Adrenal gland (tissue), 12 donors: ENCODE results near the gene C1QTNF7. TPM values are rescaled to one million over a fixed set of nuclear protein-coding genes. Genes with fewer than 3 reads are reported as not detected.

Experiments
- DNase-seq, 7 donors: peaks; one replicate each; pipeline ENCODE4 v3.0.0-alpha.2; 2019 to 2020
- H3K27ac ChIP-seq, 5 donors: fragments of 200-600 bp; sonication (generic) in 4 of 5; 1 replicate in 3 of 5; 2 replicates in 2 of 5; pipeline versions ENCODE4 v1.5.1 to v1.8.0; 2016 to 2020; ENCODE audit warnings: mild to moderate bottlenecking in 1 of 5
- H3K27me3 ChIP-seq: fragments of 200-600 bp; 2 replicates; pipeline ENCODE4 v1.8.0; 2021
- H3K36me3 ChIP-seq, 2 donors: fragments of 200-600 bp; replicated peaks in 1 of 2; 1 replicate in 1 of 2; 2 replicates in 1 of 2; pipeline versions ENCODE4 v1.5.1 to v1.8.0; 2018 to 2022
- H3K4me1 ChIP-seq, 2 donors: fragments of 200-600 bp; replicated peaks in 1 of 2; 1 replicate in 1 of 2; 2 replicates in 1 of 2; pipeline versions ENCODE4 v1.5.1 to v1.8.0; 2018 to 2021
- H3K4me3 ChIP-seq, 4 donors: fragments of 200-600 bp; sonication (generic) in 3 of 4; one replicate each; pipeline ENCODE4 v1.5.1; 2016 to 2018
- H3K9me3 ChIP-seq, 3 donors: fragments of 200-600 bp; sonication (generic) in 1 of 3; replicated peaks in 1 of 3; 1 replicate in 2 of 3; 2 replicates in 1 of 3; pipeline versions ENCODE4 v1.5.1 to v1.8.0; 2016 to 2021
- POLR2A ChIP-seq, 2 donors: fragments of 450-650 bp; IDR thresholded peaks; one replicate each; pipeline ENCODE4 v1.6.1; 2017; ENCODE audit warnings: antibody characterized with exemption in 2 of 2, mild to moderate bottlenecking in 2 of 2, moderate library complexity in 1 of 2
- WGBS, 4 donors: extraction: QIAGEN DNeasy Blood & Tissue Kit in 2 of 4; methylation state at CpG; one replicate each; pipeline versions ENCODE4 v1.1.5 to v1.1.7; 2013 to 2017; 5-methylcytosine and 5-hydroxymethylcytosine counted together
- intact Hi-C, 2 donors: fragments of 100-400 bp; cut with DNase I; formaldehyde crosslinking; loops; one replicate each; pipeline versions ENCODE4 v1.14.1 to v1.15.0; 2022 to 2023
- polyA plus RNA-seq, 3 donors: library from polyadenylated mRNA; stranded (reverse); fragments of 200-250 nt in 2 of 3; fragments of 350-450 nt in 1 of 3; fragmentation: Illumina TruSeq in 1 of 3; extraction: RNeasy Lipid Tissue Mini Kit (QIAGEN cat#74804) in 1 of 3; gene quantifications; one replicate each; pipeline ENCODE4 v1.2.3, GENCODE V29; 2013 to 2014
- total RNA-seq, 9 donors: library from RNA; depleted of rRNA in 4 of 9; stranded (reverse); fragments of >200 nt in 4 of 9; fragments of 120-200 nt in 1 of 9; fragmentation: NEBNext Ultra II Directional in 1 of 9; extraction: Animal tissue kit (Norgen Biotek cat#: 25700) in 1 of 9; gene quantifications; one replicate each; pipeline versions ENCODE4 v1.1.0 to v1.2.4, GENCODE V29; 2013 to 2023
- TF ChIP-seq, protein P1 (sequence below), 6 experiments: fragments of 450-650 bp in 4 of 6; fragments of 200-600 bp in 2 of 6; sonication (generic) in 1 of 6; IDR thresholded peaks; 1 replicate in 5 of 6; 2 replicates in 1 of 6; pipeline versions ENCODE4 v1.5.1 to v1.8.0; 2016 to 2021; ENCODE audit warnings: antibody characterized with exemption in 6 of 6, mild to moderate bottlenecking in 2 of 6, moderate library complexity in 1 of 6
- donor health status: healthy with polysubstance abuse.
- donor health status: Bipolar disorder and iron deficiency.
- donor health status: DM: yes; HTN: yes; CAD: no.
- donor health status: DM: no; HTN: no; CAD: no.
- donor health status: DM: no; HTN: no; CAD: no.
- donor health status: DM: yes; HTN: yes; CAD: no.

C1QTNF7 gene
- total and polyA plus RNA-seq, 12 donors, result 0.09 to 2.8 (median 1.1) TPM

GRCh38 chr4:15418956-15419355 lies 8.9 kb upstream of the C1QTNF7 start:
- no peak for TF ChIP-seq POLR2A (IDR thresholded peaks at IDR 0.05)
- TF ChIP-seq, protein P1, sequence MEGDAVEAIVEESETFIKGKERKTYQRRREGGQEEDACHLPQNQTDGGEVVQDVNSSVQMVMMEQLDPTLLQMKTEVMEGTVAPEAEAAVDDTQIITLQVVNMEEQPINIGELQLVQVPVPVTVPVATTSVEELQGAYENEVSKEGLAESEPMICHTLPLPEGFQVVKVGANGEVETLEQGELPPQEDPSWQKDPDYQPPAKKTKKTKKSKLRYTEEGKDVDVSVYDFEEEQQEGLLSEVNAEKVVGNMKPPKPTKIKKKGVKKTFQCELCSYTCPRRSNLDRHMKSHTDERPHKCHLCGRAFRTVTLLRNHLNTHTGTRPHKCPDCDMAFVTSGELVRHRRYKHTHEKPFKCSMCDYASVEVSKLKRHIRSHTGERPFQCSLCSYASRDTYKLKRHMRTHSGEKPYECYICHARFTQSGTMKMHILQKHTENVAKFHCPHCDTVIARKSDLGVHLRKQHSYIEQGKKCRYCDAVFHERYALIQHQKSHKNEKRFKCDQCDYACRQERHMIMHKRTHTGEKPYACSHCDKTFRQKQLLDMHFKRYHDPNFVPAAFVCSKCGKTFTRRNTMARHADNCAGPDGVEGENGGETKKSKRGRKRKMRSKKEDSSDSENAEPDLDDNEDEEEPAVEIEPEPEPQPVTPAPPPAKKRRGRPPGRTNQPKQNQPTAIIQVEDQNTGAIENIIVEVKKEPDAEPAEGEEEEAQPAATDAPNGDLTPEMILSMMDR (IDR thresholded peaks at IDR 0.05), result no peak
- Histone ChIP-seq H3K4me1 (peaks cover 0 to 10% of the 10 kb centered on the region in 2 donors), H3K27me3 (no peaks in the 10 kb centered on the region), H3K4me3 (no peak overlapping the region), H3K27ac (no peak overlapping the region), H3K9me3 (peaks cover 0 to 5% (median 0%) of the 10 kb centered on the region in 3 donors), H3K36me3 (no peaks in the 10 kb centered on the region)
- WGBS, 4 donors, result 63 to 81% (median 68%) methylated on average over 2 of the region's 2 CpGs
- DNase-seq, result no peak
- intact Hi-C loops, result no loop called here

DNA sequence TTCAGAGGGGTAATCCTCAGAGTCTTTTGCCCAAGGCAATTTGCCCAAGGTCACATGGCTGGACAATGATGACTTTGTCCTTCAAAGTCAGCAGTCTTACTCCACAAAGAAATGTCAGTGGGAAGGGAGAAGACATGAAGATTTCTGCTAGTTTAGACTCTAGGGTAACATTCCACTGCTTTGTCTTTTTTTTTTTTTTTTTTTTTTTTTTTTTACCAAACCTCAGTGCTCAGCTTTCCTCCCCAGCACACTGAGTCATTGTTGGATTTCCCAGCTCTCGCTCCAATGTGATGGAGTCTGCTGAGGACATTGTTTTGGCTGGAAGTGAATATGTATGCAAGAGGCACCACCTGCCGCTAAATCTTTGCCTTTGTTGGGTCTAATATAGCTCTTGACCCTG lies 7.2 kb upstream of the C1QTNF7 start:
- H3K4me3 ChIP-seq, result no peak overlapping the region
- intact Hi-C loops, result no loop called here

DNA sequence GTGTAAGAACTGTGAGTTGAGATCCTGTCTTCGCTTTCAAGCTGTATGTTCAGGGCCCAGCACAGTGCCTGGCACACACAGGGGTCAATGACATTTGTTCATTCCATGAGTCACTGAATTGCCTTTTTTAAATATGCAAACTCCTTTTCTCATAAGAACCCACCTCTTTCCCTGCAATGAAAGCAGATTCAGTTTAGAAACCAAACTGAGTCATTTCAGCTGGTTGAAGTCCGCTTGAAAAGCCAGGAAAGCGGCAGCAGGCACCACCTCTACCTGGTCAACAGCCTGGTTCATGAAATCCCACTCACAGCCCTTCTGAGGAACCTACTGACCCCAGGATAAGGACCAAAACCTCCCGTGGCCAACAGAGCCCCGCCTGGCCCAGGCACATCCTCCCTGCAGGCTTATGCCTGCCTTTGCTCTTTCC lies 4.5 kb upstream of the C1QTNF7 start:
- Histone ChIP-seq H3K27ac (no peak overlapping the region), H3K4me3 (no peak overlapping the region), H3K27me3 (no peaks in the 10 kb centered on the region), H3K9me3 (peaks cover 0 to 5% (median 0%) of the 10 kb centered on the region in 3 donors), H3K4me1 (no peaks in the 10 kb centered on the region), H3K36me3 (no peaks in the 10 kb centered on the region)
- intact Hi-C loops, result no loop called here
- TF ChIP-seq, protein P1 (IDR thresholded peaks at IDR 0.05), result no peak
- no peak for TF ChIP-seq POLR2A (IDR thresholded peaks at IDR 0.05)
- DNase-seq, result no peak
- WGBS, 4 donors, result 81 to 88% (median 83%) methylated on average over 5 of the region's 5 CpGs

More for the DNA sequence above, 7.2 kb upstream of the C1QTNF7 start:
- DNase-seq, result no peak
- Histone ChIP-seq H3K36me3 (no peaks in the 10 kb centered on the region), H3K4me1 (no peaks in the 10 kb centered on the region), H3K27me3 (no peaks in the 10 kb centered on the region), H3K9me3 (peaks cover 0 to 5% (median 0%) of the 10 kb centered on the region in 3 donors), H3K27ac (no peak overlapping the region)
- TF ChIP-seq, protein P1 (IDR thresholded peaks at IDR 0.05), result no peak
- TF ChIP-seq POLR2A (IDR thresholded peaks at IDR 0.05), result no peak
- 36 to 83% (median 63%) methylated on average over 2 of the region's 2 CpGs for WGBS, 4 donors

DNA sequence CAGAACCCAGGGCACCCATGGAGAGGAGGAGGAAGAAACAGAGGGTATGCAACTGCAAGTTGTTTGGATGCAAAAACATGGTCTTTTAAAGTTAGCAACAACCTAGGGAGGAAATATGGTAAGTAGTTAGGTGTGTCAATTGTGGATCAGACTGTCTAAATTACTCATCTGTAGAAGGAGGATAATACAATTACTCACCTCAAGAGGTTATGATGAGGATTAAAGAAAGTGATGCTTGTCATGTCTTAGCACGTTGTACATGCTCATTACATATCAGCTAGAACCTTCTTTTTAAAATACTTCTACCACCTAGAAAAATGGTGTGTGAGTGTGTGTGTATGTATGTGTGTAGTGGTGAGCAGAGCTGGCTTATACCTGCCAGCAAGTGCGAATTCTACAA lies 2.3 kb upstream of the C1QTNF7 start:
- no peaks in the 10 kb centered on the region for H3K36me3 ChIP-seq
- TF ChIP-seq, protein P1 (IDR thresholded peaks at IDR 0.05), result no peak
- TF ChIP-seq POLR2A (IDR thresholded peaks at IDR 0.05), result no peak
- H3K27me3 ChIP-seq, result no peaks in the 10 kb centered on the region
- intact Hi-C loops, result no loop called here
- no peak for DNase-seq
- 88 to 96% (median 91%) methylated on average over 2 of the region's 2 CpGs for WGBS, 4 donors
- no peak overlapping the region for H3K27ac ChIP-seq
- H3K9me3 ChIP-seq, result no peaks in the 10 kb centered on the region
- H3K4me1 ChIP-seq, result no peaks in the 10 kb centered on the region
- H3K4me3 ChIP-seq, result no peak overlapping the region
